IPS-18c (cell line): ENCODE measurements around the gene GEMIN2.

Experiments
- H3K4me3 ChIP-seq: 2 replicates; pipeline ENCODE4 v1.7.0; 2013; ENCODE audit warnings: low read depth, mild to moderate bottlenecking, low read length, moderate library complexity; ENCODE audit not compliant: insufficient read depth
- H3K9me3 ChIP-seq: one replicate; pipeline ENCODE4 v1.6.1; 2013; ENCODE audit warnings: mild to moderate bottlenecking, low read length, moderate library complexity; ENCODE audit not compliant: control insufficient read depth, insufficient read depth

Gene GEMIN2

DNA sequence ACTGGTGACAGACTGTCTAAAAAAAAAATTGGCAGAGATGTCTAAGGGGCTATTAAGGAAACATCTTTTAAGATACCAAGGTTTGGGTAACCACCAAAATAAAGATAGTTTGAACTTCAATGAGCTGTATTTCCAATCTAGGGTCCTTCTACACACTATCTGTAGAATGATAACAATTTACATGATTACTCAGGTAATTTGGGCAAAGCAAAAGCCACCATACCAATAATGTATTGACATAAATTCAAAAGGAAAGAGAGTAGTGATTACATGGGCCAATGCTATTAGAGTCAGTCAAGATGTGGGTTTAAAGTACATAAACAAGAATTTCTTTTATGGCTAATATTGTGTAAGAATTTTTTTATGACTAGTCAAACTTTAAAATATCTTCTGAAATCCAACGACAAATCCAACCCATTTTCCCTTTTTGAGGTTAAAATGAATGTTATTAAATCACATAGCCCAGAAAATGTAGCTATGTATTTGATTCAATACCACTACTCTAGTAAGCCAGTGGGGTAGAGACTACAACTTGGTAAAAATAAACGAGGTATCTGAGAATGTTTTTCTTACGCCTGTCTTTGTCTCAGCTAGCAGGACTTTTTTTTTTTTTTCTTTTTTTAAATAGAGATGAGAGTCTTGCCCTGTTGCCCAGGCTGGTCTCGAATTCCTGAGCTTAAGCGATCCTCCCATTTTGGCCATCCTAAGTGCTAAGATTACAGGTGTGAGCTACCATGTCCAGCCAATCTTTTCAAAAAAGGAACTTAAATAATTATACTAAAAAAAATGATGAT is 71.3 kb downstream of the GEMIN2 start:
- Histone ChIP-seq H3K9me3 (no peaks in the 10 kb centered on the region), H3K4me3 (no peak overlapping the region)
